Ascending aorta (tissue), 2 donors: Measurements from ENCODE around the gene PCGF1. TPM values are rescaled to one million over a fixed set of nuclear protein-coding genes. Genes with fewer than 3 reads are reported as not detected.
A peak's percentile ranks its signal among the peaks of the same experiment; 100 is the strongest.
"Not testable (repeated sequence)": the region's sequence is repeated elsewhere in the genome, so short reads cannot be mapped to it uniquely, and the experiment has no call there.

ENCODE experiments used
- DNase-seq, 2 donors: peaks; one replicate each; pipeline ENCODE4 v3.0.0-alpha.2; 2019; ENCODE audit warnings: low spot score in 2 of 2
- H3K27ac ChIP-seq, 2 donors: fragments of 200-600 bp; sonication (generic); one replicate each; pipeline ENCODE4 v1.5.1; 2016 to 2017; ENCODE audit warnings: mild to moderate bottlenecking in 1 of 2
- H3K27me3 ChIP-seq: fragments of 200-600 bp; sonication (generic); one replicate; pipeline ENCODE4 v1.5.1; 2017
- H3K36me3 ChIP-seq, 2 donors: fragments of 200-600 bp; sonication (generic); one replicate each; pipeline ENCODE4 v1.5.1; 2016
- H3K4me1 ChIP-seq, 2 donors: fragments of 200-600 bp; sonication (generic); one replicate each; pipeline ENCODE4 v1.5.1; 2016 to 2017; ENCODE audit warnings: mild to moderate bottlenecking in 1 of 2
- H3K4me3 ChIP-seq, 2 donors: fragments of 200-600 bp; sonication (generic); one replicate each; pipeline ENCODE4 v1.5.1; 2016 to 2017; ENCODE audit warnings: mild to moderate bottlenecking in 1 of 2
- H3K9me3 ChIP-seq, 2 donors: fragments of 200-600 bp; sonication (generic); one replicate each; pipeline ENCODE4 v1.5.1; 2016
- intact Hi-C: fragments of 100-400 bp; cut with DNase I; formaldehyde crosslinking; loops from one replicate; pipeline ENCODE4 v1.15.1; 2023
- total RNA-seq: library from RNA; depleted of rRNA; stranded (reverse); fragments of >200 nt; gene quantifications from one replicate; pipeline ENCODE4 v1.1.0, GENCODE V29; 2016
- TF ChIP-seq, protein P1 (sequence below), 3 experiments: fragments of 200-600 bp in 2 of 3; fragments of 450-650 bp in 1 of 3; sonication (generic) in 2 of 3; IDR thresholded peaks; one replicate each; pipeline ENCODE4 v1.5.1; 2016 to 2019; ENCODE audit warnings: antibody characterized with exemption in 3 of 3, mild to moderate bottlenecking in 1 of 3, moderate library complexity in 1 of 3

Gene PCGF1
- total RNA-seq, 1 donor from 2014 or later, result not detected

- DNase-seq, result no peak
- Histone ChIP-seq H3K9me3 (no peaks in the 10 kb centered on the region), H3K36me3 (peaks cover 8 to 21% of the 10 kb centered on the region in 2 donors), H3K4me1 (peaks cover 8 to 18% of the 10 kb centered on the region in 2 donors), H3K27ac (no peak overlapping the region), H3K4me3 (no peak overlapping the region), H3K27me3 (no peaks in the 10 kb centered on the region)
- TF ChIP-seq, protein P1, sequence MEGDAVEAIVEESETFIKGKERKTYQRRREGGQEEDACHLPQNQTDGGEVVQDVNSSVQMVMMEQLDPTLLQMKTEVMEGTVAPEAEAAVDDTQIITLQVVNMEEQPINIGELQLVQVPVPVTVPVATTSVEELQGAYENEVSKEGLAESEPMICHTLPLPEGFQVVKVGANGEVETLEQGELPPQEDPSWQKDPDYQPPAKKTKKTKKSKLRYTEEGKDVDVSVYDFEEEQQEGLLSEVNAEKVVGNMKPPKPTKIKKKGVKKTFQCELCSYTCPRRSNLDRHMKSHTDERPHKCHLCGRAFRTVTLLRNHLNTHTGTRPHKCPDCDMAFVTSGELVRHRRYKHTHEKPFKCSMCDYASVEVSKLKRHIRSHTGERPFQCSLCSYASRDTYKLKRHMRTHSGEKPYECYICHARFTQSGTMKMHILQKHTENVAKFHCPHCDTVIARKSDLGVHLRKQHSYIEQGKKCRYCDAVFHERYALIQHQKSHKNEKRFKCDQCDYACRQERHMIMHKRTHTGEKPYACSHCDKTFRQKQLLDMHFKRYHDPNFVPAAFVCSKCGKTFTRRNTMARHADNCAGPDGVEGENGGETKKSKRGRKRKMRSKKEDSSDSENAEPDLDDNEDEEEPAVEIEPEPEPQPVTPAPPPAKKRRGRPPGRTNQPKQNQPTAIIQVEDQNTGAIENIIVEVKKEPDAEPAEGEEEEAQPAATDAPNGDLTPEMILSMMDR (IDR thresholded peaks at IDR 0.05), result no peak
- intact Hi-C loops, result no loop called here
Measured at GRCh38 chr2:74462786-74463105, 44.7 kb downstream of the PCGF1 start.

DNA sequence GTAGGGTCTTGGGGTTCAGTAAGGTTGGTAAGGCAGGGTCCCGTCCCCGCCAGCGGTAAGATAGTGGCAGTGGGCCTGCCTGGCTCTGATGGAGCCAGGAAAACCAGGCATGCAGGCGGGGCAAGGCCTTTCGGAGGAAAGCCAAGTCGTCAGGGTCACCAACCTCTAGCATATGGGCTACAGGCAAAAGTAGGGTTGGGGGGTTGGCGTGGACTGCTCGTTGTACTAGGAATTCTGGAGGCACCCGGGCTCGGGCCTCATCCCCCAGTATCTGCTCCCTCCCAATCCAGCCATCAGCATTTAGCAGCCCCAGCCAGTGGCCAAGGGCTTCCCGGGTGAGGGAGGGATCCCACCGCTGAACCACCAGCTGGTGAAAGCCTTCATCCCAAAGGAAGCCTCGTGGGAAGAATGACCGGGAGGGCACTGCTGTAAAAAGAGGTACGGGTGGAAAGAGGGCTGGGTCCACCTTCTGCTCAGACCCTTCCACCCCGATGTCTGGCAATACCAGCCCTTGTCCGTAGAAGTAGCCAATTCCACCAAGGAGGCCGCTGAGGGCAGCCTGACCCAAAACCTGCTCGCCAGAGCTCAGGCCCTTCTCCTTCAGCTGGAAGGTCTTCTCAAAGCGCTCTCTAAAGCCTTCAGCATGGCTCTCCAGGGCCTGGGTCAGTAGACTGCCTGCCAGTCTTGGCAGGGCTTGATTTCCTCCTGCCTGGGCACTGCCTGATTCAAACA lies 45.3 kb downstream of the PCGF1 start:
- Histone ChIP-seq H3K4me1 (peaks cover 8 to 18% of the 10 kb centered on the region in 2 donors), H3K27ac (no peak overlapping the region), H3K9me3 (no peaks in the 10 kb centered on the region), H3K36me3 (peaks cover 8 to 21% of the 10 kb centered on the region in 2 donors), H3K27me3 (no peaks in the 10 kb centered on the region), H3K4me3 (no peak overlapping the region)
- TF ChIP-seq, protein P1 (IDR thresholded peaks at IDR 0.05), result no peak
- no peak for DNase-seq
- intact Hi-C loops, result no loop called here

- TF ChIP-seq, protein P1 (IDR thresholded peaks at IDR 0.05), result no peak
- H3K27me3 ChIP-seq, result no peaks in the 10 kb centered on the region
- no peak for DNase-seq
- intact Hi-C loops, result no loop called here
- H3K4me3 ChIP-seq, result no peak overlapping the region
- peaks cover 8 to 21% of the 10 kb centered on the region in 2 donors for H3K36me3 ChIP-seq
- H3K4me1 ChIP-seq, result peaks cover 8 to 26% of the 10 kb centered on the region in 2 donors
- no peak overlapping the region for H3K27ac ChIP-seq
- H3K9me3 ChIP-seq, result no peaks in the 10 kb centered on the region
Measured at GRCh38 chr2:74461187-74462053, 46.1 kb downstream of the PCGF1 start.

- Histone ChIP-seq H3K4me1 (peaks cover 14 to 34% of the 10 kb centered on the region in 2 donors), H3K36me3 (peaks cover 8 to 21% of the 10 kb centered on the region in 2 donors)
- H3K27ac ChIP-seq, intact Hi-C loops, H3K27me3 ChIP-seq, DNase-seq, H3K4me3 ChIP-seq, H3K9me3 ChIP-seq: not testable (repeated sequence)
Measured at GRCh38 chr2:74460187-74460586, 47.3 kb downstream of the PCGF1 start.

GRCh38 chr2:74459503-74460118 lies 47.9 kb downstream of the PCGF1 start:
- not testable (repeated sequence) for H3K27me3 ChIP-seq, H3K9me3 ChIP-seq, H3K4me3 ChIP-seq, DNase-seq, H3K27ac ChIP-seq
- H3K4me1 ChIP-seq, result peaks cover 15 to 34% of the 10 kb centered on the region in 2 donors
- H3K36me3 ChIP-seq, result peaks cover 8 to 21% of the 10 kb centered on the region in 2 donors
- intact Hi-C loops, result loop anchor here (2.0 to 10.0 kb wide), 5 partner anchors 13 to 1905 kb away; partner anchors contain the start of genes AUP1, CCT7, HTRA2 and MRPL53

DNA sequence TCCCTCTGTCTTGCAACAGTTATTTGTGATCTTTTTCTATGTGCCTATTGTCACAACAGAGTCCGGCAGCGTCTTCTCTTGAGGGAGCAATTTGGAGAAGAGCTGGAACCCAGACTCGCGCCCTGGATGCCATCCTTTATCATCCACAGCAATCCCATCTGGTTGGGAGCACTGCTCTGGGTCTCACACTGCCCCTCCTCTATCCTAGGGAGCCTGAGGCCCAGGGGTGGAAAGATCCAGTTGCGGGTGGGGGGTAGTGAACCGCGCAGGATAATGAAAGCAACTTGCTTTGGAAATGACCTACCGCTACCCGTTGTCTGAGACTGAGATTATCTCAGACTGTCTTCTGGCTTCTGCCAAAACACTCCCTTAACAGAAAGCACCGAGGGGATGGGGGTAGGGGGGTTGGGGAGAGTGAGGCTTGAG lies 48.5 kb downstream of the PCGF1 start:
- Histone ChIP-seq H3K4me1 (peaks cover 8 to 31% of the 10 kb centered on the region in 2 donors), H3K27ac (peak overlapping the region; percentile 78 to 94), H3K36me3 (peaks cover 8 to 21% of the 10 kb centered on the region in 2 donors), H3K4me3 (peak overlapping the region; percentile 72 to 78), H3K27me3 (no peaks in the 10 kb centered on the region), H3K9me3 (no peaks in the 10 kb centered on the region)
- intact Hi-C loops, result loop anchor here (1.0 to 10.0 kb wide), 6 partner anchors 14 to 1904 kb away; partner anchors contain the start of genes AUP1, CCT7, HTRA2 and MRPL53
- TF ChIP-seq, protein P1 (IDR thresholded peaks at IDR 0.05), result no peak
- DNase-seq, result no peak
